Measurements from ENCODE around the gene MRPL52.
"Not testable (repeated sequence)": the region's sequence is repeated elsewhere in the genome, so short reads cannot be mapped to it uniquely, and the experiment has no call there.

Gene MRPL52

DNA sequence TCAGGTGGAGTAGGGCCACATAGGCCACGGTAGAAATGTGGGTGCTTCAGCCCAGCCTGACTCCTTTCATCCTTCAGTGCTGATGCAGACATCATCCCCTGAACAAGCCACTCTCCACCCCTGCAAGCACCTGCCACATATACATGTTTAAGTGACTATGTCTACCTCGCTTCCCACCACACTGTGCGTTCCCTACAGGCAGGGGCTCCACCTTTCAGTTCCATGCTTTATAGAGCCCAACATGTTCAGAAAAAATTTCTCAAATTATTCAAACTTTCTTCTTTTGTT is 26.1 kb upstream of the MRPL52 start:
- no peak for ATAC-seq (ENCODE audit: insufficient read depth, low read depth)
- Histone ChIP-seq H3K9me3 (ENCODE audit: insufficient read depth, low read length, severe bottlenecking) (no peaks in the 10 kb centered on the region), H3K79me2 (ENCODE audit: insufficient read depth, low read length) (no peaks in the 10 kb centered on the region), H4K20me1 (ENCODE audit: insufficient read depth, low read length) (no peaks in the 10 kb centered on the region), H3K4me2 (ENCODE audit: insufficient read depth, low read length) (no peak overlapping the region), H3K27ac (ENCODE audit: low read length) (no peak overlapping the region), H3K36me3 (ENCODE audit: insufficient read depth, low read length) (no peaks in the 10 kb centered on the region), H3K9ac (ENCODE audit: low read depth, low read length) (no peak overlapping the region), H3K4me3 (ENCODE audit: low read depth in 1 of 2, low read length in 2 of 2) (no peak overlapping the region), H3K27me3 (ENCODE audit: insufficient read depth, low read length, poor library complexity) (peaks cover 9% of the 10 kb centered on the region), H3K4me1 (ENCODE audit: insufficient read depth, low read length) (no peaks in the 10 kb centered on the region), H2AFZ (ENCODE audit: low read depth, low read length) (no peak overlapping the region)
- TF ChIP-seq, protein P1, sequence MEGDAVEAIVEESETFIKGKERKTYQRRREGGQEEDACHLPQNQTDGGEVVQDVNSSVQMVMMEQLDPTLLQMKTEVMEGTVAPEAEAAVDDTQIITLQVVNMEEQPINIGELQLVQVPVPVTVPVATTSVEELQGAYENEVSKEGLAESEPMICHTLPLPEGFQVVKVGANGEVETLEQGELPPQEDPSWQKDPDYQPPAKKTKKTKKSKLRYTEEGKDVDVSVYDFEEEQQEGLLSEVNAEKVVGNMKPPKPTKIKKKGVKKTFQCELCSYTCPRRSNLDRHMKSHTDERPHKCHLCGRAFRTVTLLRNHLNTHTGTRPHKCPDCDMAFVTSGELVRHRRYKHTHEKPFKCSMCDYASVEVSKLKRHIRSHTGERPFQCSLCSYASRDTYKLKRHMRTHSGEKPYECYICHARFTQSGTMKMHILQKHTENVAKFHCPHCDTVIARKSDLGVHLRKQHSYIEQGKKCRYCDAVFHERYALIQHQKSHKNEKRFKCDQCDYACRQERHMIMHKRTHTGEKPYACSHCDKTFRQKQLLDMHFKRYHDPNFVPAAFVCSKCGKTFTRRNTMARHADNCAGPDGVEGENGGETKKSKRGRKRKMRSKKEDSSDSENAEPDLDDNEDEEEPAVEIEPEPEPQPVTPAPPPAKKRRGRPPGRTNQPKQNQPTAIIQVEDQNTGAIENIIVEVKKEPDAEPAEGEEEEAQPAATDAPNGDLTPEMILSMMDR (IDR thresholded peaks at IDR 0.05; ENCODE audit: borderline replicate concordance, extremely low read depth, low read length, poor library complexity, severe bottlenecking): no peak
- TF ChIP-seq EZH2 (IDR thresholded peaks at IDR 0.05; ENCODE audit: borderline replicate concordance, low read depth, low read length, severe bottlenecking): no peak
- DNase-seq: no peak

DNA sequence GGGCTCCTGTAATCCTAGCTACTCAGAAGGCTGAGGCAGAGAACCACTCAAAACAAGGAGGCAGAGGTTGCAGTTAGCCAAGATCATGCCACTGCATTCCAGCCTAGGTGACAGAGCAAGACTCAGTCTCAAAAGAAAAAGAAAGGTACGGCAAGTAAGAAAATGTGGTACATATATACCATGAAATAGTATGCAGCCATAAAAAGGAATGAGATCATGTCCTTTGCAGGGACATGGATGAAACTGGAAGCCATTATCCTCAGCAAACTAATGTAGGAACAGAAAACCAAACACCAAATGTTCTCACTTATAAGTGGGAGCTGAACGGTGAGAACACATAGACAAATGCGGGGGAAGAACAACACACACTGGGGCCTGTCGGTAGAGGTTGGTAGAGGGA is 24.5 kb upstream of the MRPL52 start:
- ATAC-seq (ENCODE audit: insufficient read depth, low read depth); DNase-seq; H3K27me3 ChIP-seq (ENCODE audit: insufficient read depth, low read length, poor library complexity); H3K9ac ChIP-seq (ENCODE audit: low read depth, low read length); H3K4me3 ChIP-seq (ENCODE audit: low read depth in 1 of 2, low read length in 2 of 2); H3K79me2 ChIP-seq (ENCODE audit: insufficient read depth, low read length); H3K4me1 ChIP-seq (ENCODE audit: insufficient read depth, low read length); H4K20me1 ChIP-seq (ENCODE audit: insufficient read depth, low read length); H3K36me3 ChIP-seq (ENCODE audit: insufficient read depth, low read length); H2AFZ ChIP-seq (ENCODE audit: low read depth, low read length); H3K27ac ChIP-seq (ENCODE audit: low read length); H3K4me2 ChIP-seq (ENCODE audit: insufficient read depth, low read length); H3K9me3 ChIP-seq (ENCODE audit: insufficient read depth, low read length, severe bottlenecking): not testable (repeated sequence)

DNA sequence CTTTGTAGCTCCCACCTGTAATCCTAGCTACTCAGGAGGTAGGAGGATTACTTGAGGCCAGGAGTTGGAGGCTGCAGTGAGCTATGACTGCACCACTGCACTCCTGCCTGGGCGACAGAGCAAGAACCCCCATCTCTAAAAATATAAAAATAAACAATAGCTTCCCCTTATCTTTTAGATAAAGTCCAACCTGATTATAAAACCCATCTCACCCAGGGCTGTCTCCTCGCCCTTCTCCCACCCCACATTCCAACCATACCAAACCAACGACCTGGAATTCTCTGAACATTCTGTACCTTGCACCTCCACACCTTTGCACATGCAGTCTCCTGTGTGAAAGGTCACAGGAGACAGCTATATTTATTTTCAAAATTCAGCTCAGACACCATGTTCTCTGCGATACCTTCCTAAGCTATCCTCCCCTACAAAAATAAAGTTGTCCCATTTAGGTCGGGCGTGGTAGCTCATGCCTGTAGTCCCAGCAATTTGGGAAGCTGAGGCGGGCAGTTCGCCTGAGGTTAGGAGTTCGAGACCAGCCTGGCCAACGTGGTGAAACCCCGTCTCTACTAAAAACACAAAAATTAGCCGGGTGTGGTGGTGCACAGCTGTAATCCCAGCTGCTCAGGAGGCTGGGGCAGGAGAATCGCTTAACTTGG is 22.1 kb upstream of the MRPL52 start:
- no peak overlapping the region for H3K27ac ChIP-seq (ENCODE audit: low read length)
- ATAC-seq (ENCODE audit: insufficient read depth, low read depth) (no peak), DNase-seq (no peak)
- H3K27me3 ChIP-seq (ENCODE audit: insufficient read depth, low read length, poor library complexity): peaks cover 3% of the 10 kb centered on the region
- TF ChIP-seq, protein P1 (IDR thresholded peaks at IDR 0.05; ENCODE audit: borderline replicate concordance, extremely low read depth, low read length, poor library complexity, severe bottlenecking): no peak
- no peak for TF ChIP-seq EZH2 (IDR thresholded peaks at IDR 0.05; ENCODE audit: borderline replicate concordance, low read depth, low read length, severe bottlenecking)
- no peaks in the 10 kb centered on the region for H3K4me1 ChIP-seq (ENCODE audit: insufficient read depth, low read length)
- H3K36me3 ChIP-seq (ENCODE audit: insufficient read depth, low read length): no peaks in the 10 kb centered on the region
- no peaks in the 10 kb centered on the region for H3K9me3 ChIP-seq (ENCODE audit: insufficient read depth, low read length, severe bottlenecking)
- H2AFZ ChIP-seq (ENCODE audit: low read depth, low read length): no peak overlapping the region
- no peak overlapping the region for H3K4me2 ChIP-seq (ENCODE audit: insufficient read depth, low read length)
- no peak overlapping the region for H3K9ac ChIP-seq (ENCODE audit: low read depth, low read length)
- no peak overlapping the region for H3K4me3 ChIP-seq (ENCODE audit: low read depth in 1 of 2, low read length in 2 of 2)
- no peaks in the 10 kb centered on the region for H4K20me1 ChIP-seq (ENCODE audit: insufficient read depth, low read length)
- H3K79me2 ChIP-seq (ENCODE audit: insufficient read depth, low read length): no peaks in the 10 kb centered on the region

- DNase-seq (no peak), ATAC-seq (ENCODE audit: insufficient read depth, low read depth) (no peak)
- Histone ChIP-seq H2AFZ (ENCODE audit: low read depth, low read length) (no peak overlapping the region), H4K20me1 (ENCODE audit: insufficient read depth, low read length) (no peaks in the 10 kb centered on the region), H3K9ac (ENCODE audit: low read depth, low read length) (no peak overlapping the region), H3K4me3 (ENCODE audit: low read depth in 1 of 2, low read length in 2 of 2) (no peak overlapping the region), H3K9me3 (ENCODE audit: insufficient read depth, low read length, severe bottlenecking) (no peaks in the 10 kb centered on the region), H3K27me3 (ENCODE audit: insufficient read depth, low read length, poor library complexity) (peaks cover under 1% of the 10 kb centered on the region), H3K4me1 (ENCODE audit: insufficient read depth, low read length) (no peaks in the 10 kb centered on the region), H3K4me2 (ENCODE audit: insufficient read depth, low read length) (no peak overlapping the region), H3K79me2 (ENCODE audit: insufficient read depth, low read length) (no peaks in the 10 kb centered on the region), H3K27ac (ENCODE audit: low read length) (no peak overlapping the region), H3K36me3 (ENCODE audit: insufficient read depth, low read length) (no peaks in the 10 kb centered on the region)
- TF ChIP-seq EZH2 (IDR thresholded peaks at IDR 0.05; ENCODE audit: borderline replicate concordance, low read depth, low read length, severe bottlenecking): no peak
- TF ChIP-seq, protein P1 (IDR thresholded peaks at IDR 0.05; ENCODE audit: borderline replicate concordance, extremely low read depth, low read length, poor library complexity, severe bottlenecking): no peak
These were observed 21.1 kb upstream of the MRPL52 start for GRCh38 chr14:22808388-22809209.
